SK-N-SH treated with all-trans-retinoic acid at 6 μM for 48 hours (cell line): ENCODE measurements around the gene AMOTL1.

Experiments used
- BACH2 ChIP-seq: fragments of 250-450 bp; sonication (Bioruptor Pico); IDR thresholded peaks from 2 replicates; pipeline ENCODE4 v1.9.0; 2021; ENCODE audit warnings: mild to moderate bottlenecking, borderline replicate concordance
- OSR1 ChIP-seq: fragments of 250-450 bp; sonication (Bioruptor Pico); IDR thresholded peaks from 2 replicates; pipeline ENCODE4 v1.8.0; 2022; ENCODE audit warnings: moderate library complexity, mild to moderate bottlenecking, inconsistent platforms
- TCF4 ChIP-seq: fragments of 250-450 bp; sonication (Bioruptor Pico); IDR thresholded peaks from 2 replicates; pipeline ENCODE4 v1.8.0; 2021; ENCODE audit warnings: mild to moderate bottlenecking, moderate library complexity, borderline replicate concordance
- ZFP30 ChIP-seq: fragments of 450-650 bp; formaldehyde crosslinking; IDR thresholded peaks from 2 replicates; pipeline ENCODE4 v1.5.0; 2022; ENCODE audit warnings: mild to moderate bottlenecking, moderate library complexity
- ZNF70 ChIP-seq: fragments of 450-650 bp; formaldehyde crosslinking; IDR thresholded peaks from 2 replicates; pipeline ENCODE4 v1.5.0; 2020; ENCODE audit warnings: mild to moderate bottlenecking, moderate library complexity

DNA sequence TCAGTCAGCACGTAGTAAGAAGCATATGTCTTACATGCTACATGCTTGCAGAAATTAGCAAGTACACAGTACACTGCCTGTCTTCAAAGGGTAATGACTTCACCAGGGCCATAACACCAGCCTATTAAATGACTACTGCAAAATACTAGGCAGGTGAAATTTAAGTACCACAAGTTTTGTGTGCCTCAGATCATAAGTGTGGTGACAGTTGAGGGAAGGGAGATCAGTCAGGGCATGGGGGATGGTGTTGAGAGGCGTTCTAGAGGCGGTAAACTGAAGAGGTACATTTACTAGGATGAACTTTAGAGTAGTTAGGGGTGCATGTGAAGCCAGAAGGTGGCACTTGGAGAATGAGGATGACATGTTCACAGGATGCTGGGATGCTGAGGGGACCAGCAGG lies 22.0 kb downstream of the AMOTL1 start:
- TF ChIP-seq TCF4 (CRISPR knock-in tag) (no peak), OSR1 (CRISPR knock-in tag) (no peak), BACH2 (CRISPR knock-in tag) (no peak), ZNF70 (CRISPR knock-in tag) (no peak), ZFP30 (CRISPR knock-in tag) (no peak)
